ENCODE results near the gene SYNPO. TPM values are rescaled to one million over a fixed set of nuclear protein-coding genes. Genes with fewer than 3 reads are reported as not detected.

SYNPO gene
- total and polyA plus RNA-seq, 2 donors (not counting 1 experiment from before 2014, with no cell fraction given) = 6.6 to 9.8 TPM

DNA sequence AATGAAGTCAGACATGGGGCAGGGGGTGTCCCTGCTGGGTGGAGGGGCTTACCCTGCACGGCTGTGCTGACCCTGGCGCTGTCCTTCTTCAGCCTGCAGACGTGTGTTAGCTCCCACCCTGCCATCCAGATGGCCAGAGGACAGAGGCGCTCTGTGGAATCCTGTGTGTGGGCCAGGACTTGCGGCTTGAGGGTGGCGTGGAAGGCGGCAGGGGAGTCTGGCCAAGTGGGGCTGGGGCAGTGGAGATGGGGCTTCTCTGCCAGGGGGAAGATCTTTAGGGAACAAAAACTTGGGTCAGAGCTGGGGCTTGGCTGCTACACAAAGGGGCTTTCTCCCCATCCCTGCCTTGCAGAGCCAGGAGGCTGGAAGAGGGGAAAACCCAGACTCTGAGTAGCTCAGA lies 46.5 kb upstream of the SYNPO start:
- peak in 1 of 2 donors; percentile 54 for DNase-seq (ENCODE audit: low read depth in 2 of 2)
- no peaks in the 10 kb centered on the region for H4K20me1 ChIP-seq (ENCODE audit: control insufficient read depth, extremely low read depth, insufficient read depth, low read length)

DNA sequence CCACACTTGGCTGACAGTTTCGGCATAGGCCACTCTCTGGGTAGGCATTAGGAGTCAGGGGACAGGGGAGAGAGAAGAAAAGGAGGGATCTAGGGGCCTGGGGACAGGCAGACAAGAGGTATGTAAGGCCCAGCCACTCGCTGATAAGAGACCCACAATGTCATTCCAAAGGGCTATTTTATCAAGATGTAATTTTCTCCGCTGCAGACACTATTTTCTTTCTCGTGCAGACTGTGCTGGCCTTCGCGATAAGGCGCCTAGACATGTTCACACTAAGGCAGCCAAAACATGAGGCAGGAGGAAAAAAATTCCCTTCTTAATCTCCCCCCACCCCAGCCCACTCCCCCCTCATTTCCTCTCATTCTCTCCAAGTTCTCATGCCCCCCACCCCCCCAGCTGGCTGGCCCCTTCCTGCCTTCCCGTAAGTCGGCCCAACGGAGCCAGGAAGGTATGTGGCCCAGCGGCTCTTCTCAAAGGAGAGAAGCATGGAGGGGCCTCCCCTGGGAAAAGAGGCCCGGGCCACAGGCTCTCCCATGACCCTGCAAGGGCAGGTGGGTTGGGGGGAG lies 44.9 kb upstream of the SYNPO start:
- no peak for TF ChIP-seq EZH2 (IDR thresholded peaks at IDR 0.05; ENCODE audit: low read length, missing control alignments)
- TF ChIP-seq, protein P1, sequence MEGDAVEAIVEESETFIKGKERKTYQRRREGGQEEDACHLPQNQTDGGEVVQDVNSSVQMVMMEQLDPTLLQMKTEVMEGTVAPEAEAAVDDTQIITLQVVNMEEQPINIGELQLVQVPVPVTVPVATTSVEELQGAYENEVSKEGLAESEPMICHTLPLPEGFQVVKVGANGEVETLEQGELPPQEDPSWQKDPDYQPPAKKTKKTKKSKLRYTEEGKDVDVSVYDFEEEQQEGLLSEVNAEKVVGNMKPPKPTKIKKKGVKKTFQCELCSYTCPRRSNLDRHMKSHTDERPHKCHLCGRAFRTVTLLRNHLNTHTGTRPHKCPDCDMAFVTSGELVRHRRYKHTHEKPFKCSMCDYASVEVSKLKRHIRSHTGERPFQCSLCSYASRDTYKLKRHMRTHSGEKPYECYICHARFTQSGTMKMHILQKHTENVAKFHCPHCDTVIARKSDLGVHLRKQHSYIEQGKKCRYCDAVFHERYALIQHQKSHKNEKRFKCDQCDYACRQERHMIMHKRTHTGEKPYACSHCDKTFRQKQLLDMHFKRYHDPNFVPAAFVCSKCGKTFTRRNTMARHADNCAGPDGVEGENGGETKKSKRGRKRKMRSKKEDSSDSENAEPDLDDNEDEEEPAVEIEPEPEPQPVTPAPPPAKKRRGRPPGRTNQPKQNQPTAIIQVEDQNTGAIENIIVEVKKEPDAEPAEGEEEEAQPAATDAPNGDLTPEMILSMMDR (conservative IDR thresholded peaks at IDR 0.05 in 1 of 2, IDR thresholded peaks at IDR 0.05 in 1 of 2; ENCODE audit: low read depth in 1 of 2, low read length in 2 of 2) = no peak
- H3K4me1 ChIP-seq (ENCODE audit: control insufficient read depth, extremely low read depth, insufficient read depth, low read length) = peaks cover 7% of the 10 kb centered on the region
- H3K9me3 ChIP-seq (ENCODE audit: control insufficient read depth, insufficient read depth, low read depth, low read length) = no peaks in the 10 kb centered on the region
- H3K4me2 ChIP-seq (ENCODE audit: extremely low read depth, insufficient read depth, low read length) = no peak overlapping the region
- H3K27ac ChIP-seq (ENCODE audit: insufficient read depth, low read length) = no peak overlapping the region
- no peak overlapping the region for H3K4me3 ChIP-seq (replicated peaks in 1 of 4; ENCODE audit: control extremely low read depth in 1 of 4, insufficient read depth in 1 of 4, low read depth in 3 of 4, low read length in 4 of 4)
- H2AFZ ChIP-seq (ENCODE audit: low read length) = no peak overlapping the region
- no peak overlapping the region for H3K9ac ChIP-seq (ENCODE audit: insufficient read depth, low read length)
- no peaks in the 10 kb centered on the region for H3K36me3 ChIP-seq (ENCODE audit: control insufficient read depth, insufficient read depth, low read length)
- H3K27me3 ChIP-seq (ENCODE audit: control insufficient read depth, insufficient read depth, low read length) = peaks cover 2% of the 10 kb centered on the region
- DNase-seq (ENCODE audit: low read depth in 2 of 2) = peak in 1 of 2 donors; percentile 93
- no peaks in the 10 kb centered on the region for H4K20me1 ChIP-seq (ENCODE audit: control insufficient read depth, extremely low read depth, insufficient read depth, low read length)
- no peaks in the 10 kb centered on the region for H3K79me2 ChIP-seq (ENCODE audit: control insufficient read depth, insufficient read depth, low read length)

More for the DNA sequence above, 46.5 kb upstream of the SYNPO start:
- no peaks in the 10 kb centered on the region for H3K79me2 ChIP-seq (ENCODE audit: control insufficient read depth, insufficient read depth, low read length)
- no peak overlapping the region for H2AFZ ChIP-seq (ENCODE audit: low read length)
- H3K4me3 ChIP-seq (replicated peaks in 1 of 4; ENCODE audit: control extremely low read depth in 1 of 4, insufficient read depth in 1 of 4, low read depth in 3 of 4, low read length in 4 of 4) = no peak overlapping the region
- no peak for TF ChIP-seq EZH2 (IDR thresholded peaks at IDR 0.05; ENCODE audit: low read length, missing control alignments)
- TF ChIP-seq, protein P1 (conservative IDR thresholded peaks at IDR 0.05 in 1 of 2, IDR thresholded peaks at IDR 0.05 in 1 of 2; ENCODE audit: low read depth in 1 of 2, low read length in 2 of 2) = no peak
- H3K4me2 ChIP-seq (ENCODE audit: extremely low read depth, insufficient read depth, low read length) = no peak overlapping the region
- H3K36me3 ChIP-seq (ENCODE audit: control insufficient read depth, insufficient read depth, low read length) = no peaks in the 10 kb centered on the region
- H3K4me1 ChIP-seq (ENCODE audit: control insufficient read depth, extremely low read depth, insufficient read depth, low read length) = peaks cover 4% of the 10 kb centered on the region
- no peak overlapping the region for H3K27ac ChIP-seq (ENCODE audit: insufficient read depth, low read length)
- no peak overlapping the region for H3K9ac ChIP-seq (ENCODE audit: insufficient read depth, low read length)
- no peaks in the 10 kb centered on the region for H3K9me3 ChIP-seq (ENCODE audit: control insufficient read depth, insufficient read depth, low read depth, low read length)
- peaks cover 2% of the 10 kb centered on the region for H3K27me3 ChIP-seq (ENCODE audit: control insufficient read depth, insufficient read depth, low read length)

GRCh38 chr5:150596313-150596712 lies 44.1 kb upstream of the SYNPO start:
- Histone ChIP-seq H4K20me1 (ENCODE audit: control insufficient read depth, extremely low read depth, insufficient read depth, low read length) (no peaks in the 10 kb centered on the region), H3K27me3 (ENCODE audit: control insufficient read depth, insufficient read depth, low read length) (peaks cover 2% of the 10 kb centered on the region), H3K4me2 (ENCODE audit: extremely low read depth, insufficient read depth, low read length) (no peak overlapping the region), H3K4me1 (ENCODE audit: control insufficient read depth, extremely low read depth, insufficient read depth, low read length) (peaks cover 5% of the 10 kb centered on the region), H3K4me3 (replicated peaks in 1 of 4; ENCODE audit: control extremely low read depth in 1 of 4, insufficient read depth in 1 of 4, low read depth in 3 of 4, low read length in 4 of 4) (no peak overlapping the region), H3K9me3 (ENCODE audit: control insufficient read depth, insufficient read depth, low read depth, low read length) (no peaks in the 10 kb centered on the region), H3K79me2 (ENCODE audit: control insufficient read depth, insufficient read depth, low read length) (no peaks in the 10 kb centered on the region), H2AFZ (ENCODE audit: low read length) (no peak overlapping the region), H3K27ac (ENCODE audit: insufficient read depth, low read length) (no peak overlapping the region), H3K36me3 (ENCODE audit: control insufficient read depth, insufficient read depth, low read length) (no peaks in the 10 kb centered on the region), H3K9ac (ENCODE audit: insufficient read depth, low read length) (no peak overlapping the region)
- TF ChIP-seq, protein P1 (conservative IDR thresholded peaks at IDR 0.05 in 1 of 2, IDR thresholded peaks at IDR 0.05 in 1 of 2; ENCODE audit: low read depth in 1 of 2, low read length in 2 of 2) = no peak
- no peak for TF ChIP-seq EZH2 (IDR thresholded peaks at IDR 0.05; ENCODE audit: low read length, missing control alignments)
- no peak for DNase-seq (ENCODE audit: low read depth in 2 of 2)

Data from fibroblast of lung (primary cell).